Posterior cingulate gyrus (tissue), 11 donors: ENCODE measurements around the gene HDLBP.

Source experiments
- DNase-seq, 10 donors: peaks; one replicate each; pipeline versions ENCODE4 v3.0.0 to v3.0.0-alpha.2; 2020 to 2021; ENCODE audit warnings: mixed read lengths in 3 of 10
- intact Hi-C: fragments of 100-400 bp; cut with DNase I; formaldehyde crosslinking; loops from one replicate; pipeline ENCODE4 v1.15.1; 2023

HDLBP gene

GRCh38 chr2:241235859-241236593 lies 79.4 kb downstream of the HDLBP start:
- peak in 2 of 10 donors; percentile 32 to 75 for DNase-seq
- intact Hi-C loops, result loop anchor here (10.0 kb wide), 1 partner anchor 81 kb away; the partner anchor contains the start of gene PPP1R7

DNA sequence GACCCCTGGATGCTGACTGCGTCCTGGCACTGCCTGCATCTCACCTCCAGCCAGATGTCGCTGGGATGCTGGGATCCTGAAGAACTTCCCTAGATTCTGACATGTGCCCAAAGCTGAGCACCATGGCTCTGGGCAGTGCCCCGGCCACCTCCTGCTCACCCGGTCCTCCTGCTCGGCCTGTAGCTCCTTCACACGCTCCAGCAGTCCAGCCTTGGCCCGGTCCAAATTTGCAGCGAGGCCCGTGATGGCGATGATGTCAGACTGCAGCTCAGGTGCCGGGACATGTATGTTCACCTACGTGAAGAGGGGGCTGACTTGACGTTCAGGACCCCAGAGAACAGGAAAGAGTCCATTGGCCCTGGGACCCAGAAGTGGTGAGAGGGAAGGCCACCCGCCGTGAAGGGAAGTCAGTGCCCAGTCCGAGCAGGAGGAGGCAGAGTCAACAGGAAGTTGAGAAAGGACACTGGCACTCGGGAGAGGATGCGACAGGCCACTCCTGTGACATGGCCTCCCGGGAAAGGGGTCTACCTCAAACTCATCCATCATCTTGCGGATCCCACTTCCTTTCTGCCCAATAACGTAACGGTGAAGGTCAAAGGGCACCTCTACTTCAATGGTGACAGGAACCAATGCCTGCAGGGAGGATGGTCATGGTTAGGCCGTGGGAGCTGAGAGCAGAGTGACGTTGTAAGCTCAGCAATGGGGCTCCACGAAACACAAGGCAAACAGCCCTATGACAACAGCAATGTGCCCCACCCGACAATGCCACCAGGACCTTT lies 80.3 kb downstream of the HDLBP start:
- peak in 2 of 10 donors; percentile 52 to 73 for DNase-seq
- intact Hi-C loops, result loop anchor here (10.0 kb wide), 1 partner anchor 80 kb away; the partner anchor contains the start of gene PPP1R7

GRCh38 chr2:241234066-241234790 lies 81.2 kb downstream of the HDLBP start:
- intact Hi-C loops, result loop anchor here (10.0 kb wide), 1 partner anchor 79 kb away; the partner anchor contains the start of gene PPP1R7
- DNase-seq, result peak in 3 of 10 donors; percentile 20 to 61 (median 48)

DNA sequence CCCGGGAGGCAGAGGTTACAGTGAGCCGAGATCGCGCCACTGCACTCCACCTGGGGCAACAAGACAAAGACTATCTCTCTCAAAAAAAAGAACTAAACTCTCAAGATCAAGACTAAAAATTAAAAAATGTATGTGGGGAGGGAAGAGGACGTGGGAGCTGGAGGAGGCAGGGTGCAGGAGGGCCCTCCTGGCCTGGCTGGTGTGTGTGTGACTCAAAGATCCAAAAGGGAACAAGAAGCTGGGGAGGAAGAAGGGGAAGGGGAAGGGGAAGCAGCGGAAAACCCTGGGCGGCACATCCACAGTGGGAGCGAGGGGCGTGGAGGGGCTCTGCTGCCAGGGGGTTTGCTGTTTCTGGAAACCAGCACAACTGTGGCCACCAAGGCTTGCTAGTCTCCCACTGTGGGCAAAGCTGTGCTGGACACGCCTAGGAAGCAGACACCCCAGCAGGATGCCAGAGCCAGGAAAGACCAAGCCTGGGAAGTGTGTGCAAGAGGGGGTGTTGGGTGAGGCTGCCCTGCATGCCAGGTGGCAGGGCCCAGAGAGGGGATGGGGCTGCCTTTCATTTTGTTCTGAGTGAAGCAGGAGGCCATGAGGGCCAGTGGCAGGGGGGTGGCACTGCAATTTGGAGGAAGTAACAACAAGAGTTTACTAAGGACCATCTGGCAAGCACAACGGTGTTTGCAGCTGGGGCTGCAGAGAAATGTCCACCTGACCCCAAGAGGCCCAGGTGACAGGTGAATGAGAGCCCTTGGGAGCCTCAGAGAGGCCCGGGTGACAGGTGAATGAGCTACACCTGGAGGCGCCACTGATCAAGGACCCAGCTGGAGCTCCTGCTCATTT lies 82.5 kb downstream of the HDLBP start:
- peak in 3 of 10 donors; percentile 62 to 75 (median 70) for DNase-seq
- intact Hi-C loops, result loop anchor here (10.0 kb wide), 1 partner anchor 78 kb away; the partner anchor contains the start of gene PPP1R7

DNA sequence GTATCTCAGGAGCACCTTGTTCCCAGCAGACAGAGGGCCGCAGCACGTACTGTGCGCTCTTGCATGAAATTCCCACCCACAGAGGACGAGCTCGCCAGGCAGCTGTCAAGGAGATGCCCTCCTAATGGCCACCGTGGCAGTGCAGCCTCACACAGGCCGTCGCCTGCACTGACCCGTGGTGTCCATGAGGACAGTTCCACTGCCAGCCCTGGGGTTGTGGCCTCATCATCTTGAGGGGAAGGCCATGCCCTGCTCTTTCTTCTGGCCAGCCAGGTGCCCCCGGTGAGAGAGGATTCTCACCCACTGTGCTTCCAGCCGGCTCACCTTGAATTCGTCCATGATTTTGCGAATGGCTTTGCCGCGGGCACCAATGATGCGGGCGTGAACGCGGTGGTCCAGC lies 85.0 kb downstream of the HDLBP start:
- intact Hi-C loops, result loop anchor here (10.0 kb wide), 1 partner anchor 76 kb away; the partner anchor contains the start of gene PPP1R7
- peak in 3 of 10 donors; percentile 69 to 83 (median 79) for DNase-seq

- intact Hi-C loops, result loop anchor here (10.0 kb wide), 1 partner anchor 75 kb away; the partner anchor contains the start of gene PPP1R7
- peak in 3 of 10 donors; percentile 42 to 67 (median 63) for DNase-seq
Observed at GRCh38 chr2:241229563-241230401, 85.7 kb downstream of the HDLBP start.

DNA sequence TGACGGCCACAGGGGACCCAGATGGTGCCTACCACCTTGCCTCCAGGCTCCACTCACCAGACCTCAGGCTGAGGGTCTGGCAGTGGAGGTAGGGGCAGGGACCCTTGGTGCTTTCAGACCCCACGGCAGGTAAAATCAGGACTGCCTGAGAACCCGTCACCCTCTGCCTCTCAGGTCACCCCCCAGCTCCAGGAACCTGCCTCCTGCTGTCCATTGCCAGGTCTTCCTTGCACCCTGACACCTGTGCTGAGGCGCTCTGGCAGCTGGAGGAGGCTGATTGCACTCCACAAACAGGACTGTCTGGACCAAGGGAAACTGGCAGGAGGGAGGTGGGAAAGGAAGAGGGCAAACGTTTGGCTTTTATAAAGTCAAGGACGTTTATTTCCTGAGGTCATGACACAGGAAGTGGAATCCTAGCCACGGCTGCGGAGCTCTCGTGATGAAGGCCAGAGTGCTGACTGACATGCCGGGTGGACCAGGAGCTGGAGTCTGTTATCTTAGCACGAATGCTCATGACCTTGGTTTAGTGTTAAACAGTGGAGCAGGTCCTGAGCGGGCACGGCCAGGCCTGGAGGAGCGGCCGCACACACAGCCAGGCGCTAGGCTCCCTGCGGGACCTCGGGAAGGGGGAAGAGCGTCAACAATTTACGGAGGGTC lies 86.5 kb downstream of the HDLBP start:
- peak in 2 of 10 donors; percentile 62 to 67 for DNase-seq
- intact Hi-C loops, result no loop called here

DNA sequence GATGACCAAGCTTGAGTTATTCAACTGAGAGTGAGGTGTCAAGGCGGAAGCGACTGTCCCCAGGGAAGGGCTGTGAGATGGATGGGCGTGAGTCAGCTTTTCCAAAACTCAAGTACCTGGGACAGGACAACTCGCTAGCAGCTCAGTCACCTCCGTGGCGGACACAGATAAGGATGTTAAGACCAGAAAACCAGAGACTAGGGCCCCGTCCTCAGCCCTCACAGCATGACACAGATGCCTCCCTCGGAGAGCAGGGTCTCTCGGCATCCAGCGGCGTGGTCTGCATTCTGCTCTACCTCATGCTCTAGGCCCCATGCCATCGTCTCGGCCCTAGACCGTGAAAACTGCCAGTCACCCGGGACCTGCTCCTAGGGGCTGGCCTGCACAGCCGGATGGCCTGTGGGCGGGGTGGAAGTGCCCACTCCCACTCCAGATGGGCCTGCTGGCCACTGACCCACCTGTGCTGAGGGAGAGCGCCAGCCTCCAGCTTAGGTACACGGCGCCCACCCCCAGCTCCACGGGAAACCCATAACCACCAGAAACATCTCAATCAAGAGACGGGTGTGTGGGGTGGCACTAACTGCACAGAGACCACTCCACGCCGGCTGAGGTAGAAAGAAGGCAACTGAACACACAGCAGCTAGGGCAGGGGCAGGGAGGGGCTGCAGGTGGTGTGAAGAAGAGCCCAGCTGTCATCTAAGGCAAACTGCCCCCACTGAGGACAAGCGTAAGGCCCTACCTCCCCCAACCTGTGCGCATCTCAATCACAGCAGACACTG lies 87.2 kb downstream of the HDLBP start:
- DNase-seq, result peak in 3 of 10 donors; percentile 51 to 83 (median 81)
- intact Hi-C loops, result no loop called here

- intact Hi-C loops, result no loop called here
- DNase-seq, result peak in 3 of 10 donors; percentile 27 to 53 (median 47)
Observed at GRCh38 chr2:241227594-241227993, 87.9 kb downstream of the HDLBP start.

- intact Hi-C loops, result no loop called here
- peak in 5 of 10 donors; percentile 42 to 81 (median 76) for DNase-seq
Observed at GRCh38 chr2:241226723-241227572, 88.5 kb downstream of the HDLBP start.

DNA sequence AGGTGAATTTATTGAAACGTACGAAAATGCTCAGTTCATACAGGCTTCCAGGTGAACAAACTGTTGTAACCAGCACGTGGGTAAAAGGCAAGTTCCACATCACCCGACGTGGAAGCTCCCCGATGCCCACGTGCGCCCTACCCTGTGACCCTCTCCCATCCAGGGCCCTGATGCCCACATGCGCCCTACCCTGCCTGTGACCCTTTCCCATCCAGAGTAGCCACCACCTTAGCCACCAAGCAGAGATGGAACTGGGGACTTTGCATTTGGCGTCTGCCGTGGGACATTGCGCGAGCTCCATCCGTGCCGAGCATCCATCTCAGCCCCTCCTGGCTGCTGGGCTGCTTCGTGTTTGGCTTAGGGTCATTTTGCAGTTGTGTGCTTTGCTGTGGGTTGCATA lies 89.5 kb downstream of the HDLBP start:
- intact Hi-C loops, result no loop called here
- peak in 3 of 10 donors; percentile 40 to 67 (median 56) for DNase-seq

- DNase-seq, result peak in 3 of 10 donors; percentile 31 to 84 (median 64)
- intact Hi-C loops, result no loop called here
Observed at GRCh38 chr2:241225545-241225944, 89.9 kb downstream of the HDLBP start.

GRCh38 chr2:241224851-241225438 lies 90.5 kb downstream of the HDLBP start:
- intact Hi-C loops, result no loop called here
- peak in 3 of 10 donors; percentile 17 to 42 (median 21) for DNase-seq

DNA sequence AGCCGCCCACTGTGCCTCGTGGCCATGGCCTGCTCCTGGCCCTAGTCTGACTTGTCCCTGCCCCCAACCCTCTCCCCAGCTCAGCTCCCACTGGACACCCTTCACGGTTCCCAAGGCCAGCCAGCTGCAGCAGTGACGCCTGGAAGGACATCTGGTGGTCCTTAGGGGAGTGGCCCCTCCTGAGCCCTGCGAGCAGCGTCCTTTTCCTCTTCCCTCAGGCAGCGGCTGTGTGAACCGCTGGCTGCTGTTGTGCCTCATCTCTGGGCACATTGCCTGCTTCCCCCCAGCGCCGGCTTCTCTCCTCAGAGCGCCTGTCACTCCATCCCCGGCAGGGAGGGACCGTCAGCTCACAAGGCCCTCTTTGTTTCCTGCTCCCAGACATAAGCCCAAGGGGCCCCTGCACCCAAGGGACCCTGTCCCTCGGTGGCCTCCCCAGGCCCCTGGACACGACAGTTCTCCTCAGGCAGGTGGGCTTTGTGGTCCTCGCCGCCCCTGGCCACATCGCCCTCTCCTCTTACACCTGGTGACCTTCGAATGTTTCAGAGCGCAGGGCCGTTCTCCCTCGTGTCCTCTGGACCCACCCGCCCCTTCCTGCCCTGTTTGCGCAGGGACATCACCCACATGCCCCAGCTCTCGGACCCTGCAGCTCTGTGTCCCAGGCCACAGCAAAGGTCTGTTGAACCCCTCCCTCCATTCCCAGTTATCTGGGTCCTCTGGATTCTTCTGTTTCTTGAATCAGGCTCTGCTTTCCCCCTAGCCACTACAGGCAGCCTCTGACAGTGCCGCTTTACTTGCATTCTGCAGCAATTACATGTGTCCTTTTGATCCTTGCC lies 91.2 kb downstream of the HDLBP start:
- peak; percentile 73 to 99 (median 90) for DNase-seq
- intact Hi-C loops, result no loop called here
